Urinary bladder (tissue), 4 donors: ENCODE measurements around the gene LYVE1. TPM values are rescaled to one million over a fixed set of nuclear protein-coding genes. Genes with fewer than 3 reads are reported as not detected.

Experiments
- DNase-seq: peaks from one replicate; pipeline ENCODE4 v3.0.0-alpha.2; 2015; ENCODE audit errors: extremely low spot score
- H3K27ac ChIP-seq: one replicate; pipeline ENCODE4 v1.5.1; 2013; ENCODE audit warnings: low read depth, mild to moderate bottlenecking, moderate library complexity
- H3K36me3 ChIP-seq: one replicate; pipeline ENCODE4 v1.6.1; 2013; ENCODE audit warnings: mild to moderate bottlenecking, moderate library complexity; ENCODE audit not compliant: insufficient read depth
- H3K4me1 ChIP-seq: one replicate; pipeline ENCODE4 v1.6.1; 2013; ENCODE audit warnings: mild to moderate bottlenecking, moderate library complexity; ENCODE audit not compliant: insufficient read depth
- H3K4me3 ChIP-seq: one replicate; pipeline ENCODE4 v1.5.1; 2013; ENCODE audit warnings: low read depth, low read length
- WGBS: extraction: QIAGEN DNeasy Blood & Tissue Kit; methylation state at CpG from one replicate; pipeline ENCODE4 v1.1.7; 2013; 5-methylcytosine and 5-hydroxymethylcytosine counted together
- polyA plus RNA-seq: library from polyadenylated mRNA; stranded (reverse); fragments of 200-250 nt; gene quantifications from one replicate; pipeline ENCODE4 v1.2.3, GENCODE V29; 2013
- total RNA-seq: library from RNA; depleted of rRNA; stranded (reverse); fragments of >200 nt; gene quantifications from one replicate; pipeline ENCODE4 v1.2.3, GENCODE V29; 2014
- donor health status: healthy with polysubstance abuse.
- donor health status: healthy.

The LYVE1 gene
- total and polyA plus RNA-seq, 2 donors = 99.9 to 141 TPM

- 81% methylated on average over 4 of the region's 4 CpGs for WGBS
- H3K4me3 ChIP-seq = no peak overlapping the region
- H3K36me3 ChIP-seq = no peaks in the 10 kb centered on the region
- H3K4me1 ChIP-seq = peaks cover 2% of the 10 kb centered on the region
- no peak for DNase-seq
- peak overlapping the region; percentile 27 for H3K27ac ChIP-seq
These were observed 13.1 kb upstream of the LYVE1 start for GRCh38 chr11:10581481-10582019.

GRCh38 chr11:10580623-10581022, 12.2 kb upstream of the LYVE1 start:
- no peaks in the 10 kb centered on the region for H3K36me3 ChIP-seq
- no peak overlapping the region for H3K4me3 ChIP-seq
- peaks cover 2% of the 10 kb centered on the region for H3K4me1 ChIP-seq
- 82% methylated on average over 4 of the region's 4 CpGs for WGBS
- DNase-seq = no peak
- H3K27ac ChIP-seq = no peak overlapping the region

- WGBS = 89% methylated on average over 3 of the region's 3 CpGs
- DNase-seq = no peak
- Histone ChIP-seq H3K4me3 (no peak overlapping the region), H3K27ac (no peak overlapping the region), H3K36me3 (no peaks in the 10 kb centered on the region), H3K4me1 (peaks cover 2% of the 10 kb centered on the region)
These were observed 11.2 kb upstream of the LYVE1 start for GRCh38 chr11:10579700-10580099.

- 90% methylated on average over 4 of the region's 4 CpGs for WGBS
- no peak overlapping the region for H3K27ac ChIP-seq
- H3K4me3 ChIP-seq = no peak overlapping the region
- H3K4me1 ChIP-seq = peaks cover 2% of the 10 kb centered on the region
- no peaks in the 10 kb centered on the region for H3K36me3 ChIP-seq
- no peak for DNase-seq
These were observed 7.6 kb upstream of the LYVE1 start for GRCh38 chr11:10576035-10576398.

- no peak overlapping the region for H3K4me3 ChIP-seq
- peaks cover 2% of the 10 kb centered on the region for H3K4me1 ChIP-seq
- no peak overlapping the region for H3K27ac ChIP-seq
- H3K36me3 ChIP-seq = no peaks in the 10 kb centered on the region
- no peak for DNase-seq
- WGBS = 87% methylated on average over 3 of the region's 3 CpGs
These were observed 7.0 kb upstream of the LYVE1 start for GRCh38 chr11:10575346-10576034.

GRCh38 chr11:10573556-10573955, 5.1 kb upstream of the LYVE1 start:
- WGBS = 80% methylated on average over 3 of the region's 3 CpGs
- no peak for DNase-seq
- Histone ChIP-seq H3K4me1 (no peaks in the 10 kb centered on the region), H3K36me3 (no peaks in the 10 kb centered on the region), H3K27ac (no peak overlapping the region), H3K4me3 (no peak overlapping the region)

- Histone ChIP-seq H3K36me3 (no peaks in the 10 kb centered on the region), H3K4me3 (no peak overlapping the region), H3K4me1 (no peaks in the 10 kb centered on the region), H3K27ac (no peak overlapping the region)
- DNase-seq = no peak
These were observed 4.6 kb upstream of the LYVE1 start for GRCh38 chr11:10573028-10573427.

GRCh38 chr11:10572533-10572932, 4.1 kb upstream of the LYVE1 start:
- Histone ChIP-seq H3K27ac (no peak overlapping the region), H3K4me3 (no peak overlapping the region), H3K36me3 (no peaks in the 10 kb centered on the region), H3K4me1 (no peaks in the 10 kb centered on the region)
- WGBS = 93% methylated on average over 2 of the region's 2 CpGs
- DNase-seq = no peak

- 93% methylated on average over 2 of the region's 2 CpGs for WGBS
- H3K27ac ChIP-seq = no peak overlapping the region
These were observed 1.0 kb downstream of the LYVE1 start for GRCh38 chr11:10567446-10567845.

GRCh38 chr11:10566257-10566957, 2.1 kb downstream of the LYVE1 start:
- WGBS = 75% methylated on average over 6 of the region's 6 CpGs
- Histone ChIP-seq H3K27ac (no peak overlapping the region), H3K4me1 (no peaks in the 10 kb centered on the region), H3K36me3 (no peaks in the 10 kb centered on the region), H3K4me3 (no peak overlapping the region)
- DNase-seq = no peak

More at GRCh38 chr11:10567446-10567845, 1.0 kb downstream of the LYVE1 start:
- DNase-seq = no peak
- Histone ChIP-seq H3K4me1 (no peaks in the 10 kb centered on the region), H3K36me3 (no peaks in the 10 kb centered on the region), H3K4me3 (no peak overlapping the region)

GRCh38 chr11:10565493-10565892, 3.0 kb downstream of the LYVE1 start:
- WGBS = 94% methylated on average over 4 of the region's 4 CpGs
- no peak overlapping the region for H3K4me3 ChIP-seq
- DNase-seq = no peak
- H3K36me3 ChIP-seq = no peaks in the 10 kb centered on the region
- no peak overlapping the region for H3K27ac ChIP-seq
- no peaks in the 10 kb centered on the region for H3K4me1 ChIP-seq

- 61% methylated on average over 1 of the region's 1 CpG for WGBS
- Histone ChIP-seq H3K27ac (no peak overlapping the region), H3K4me1 (no peaks in the 10 kb centered on the region), H3K4me3 (no peak overlapping the region), H3K36me3 (no peaks in the 10 kb centered on the region)
- no peak for DNase-seq
These were observed 3.7 kb downstream of the LYVE1 start for GRCh38 chr11:10564696-10565318.

GRCh38 chr11:10564030-10564429, 4.4 kb downstream of the LYVE1 start:
- Histone ChIP-seq H3K27ac (no peak overlapping the region), H3K36me3 (no peaks in the 10 kb centered on the region), H3K4me1 (no peaks in the 10 kb centered on the region), H3K4me3 (no peak overlapping the region)
- WGBS = 90% methylated on average over 3 of the region's 3 CpGs
- DNase-seq = no peak

- WGBS = 96% methylated on average over 1 of the region's 1 CpG
- DNase-seq = no peak
- Histone ChIP-seq H3K4me3 (no peak overlapping the region), H3K27ac (no peak overlapping the region), H3K36me3 (no peaks in the 10 kb centered on the region), H3K4me1 (no peaks in the 10 kb centered on the region)
These were observed 6.5 kb downstream of the LYVE1 start for GRCh38 chr11:10561947-10562346.
